WERI-Rb-1 (cell line): ENCODE measurements around the gene METRN.
"Not testable (repeated sequence)": the region's sequence is repeated elsewhere in the genome, so short reads cannot be mapped to it uniquely, and the experiment has no call there.

ENCODE experiments used
- DNase-seq: peaks from one replicate; pipeline ENCODE4 v3.0.0-alpha.2; 2020
- H3K27ac ChIP-seq: fragments of 250-450 bp; sonication (Bioruptor Pico); 2 replicates; pipeline ENCODE4 v1.5.1; 2020; ENCODE audit warnings: mild to moderate bottlenecking, moderate library complexity
- H3K27me3 ChIP-seq: fragments of 250-450 bp; sonication (Bioruptor Pico); 2 replicates; pipeline ENCODE4 v1.5.1; 2021; ENCODE audit warnings: mild to moderate bottlenecking, low read depth, moderate library complexity; ENCODE audit not compliant: insufficient read depth, severe bottlenecking
- H3K36me3 ChIP-seq: fragments of 250-450 bp; sonication (Bioruptor Pico); 2 replicates; pipeline ENCODE4 v1.5.1; 2020; ENCODE audit warnings: mild to moderate bottlenecking, moderate library complexity
- H3K4me3 ChIP-seq: 2 replicates; pipeline ENCODE4 v1.5.1; 2011; ENCODE audit warnings: low read depth, mild to moderate bottlenecking, control low read depth, low read length
- H3K9me3 ChIP-seq: fragments of 250-450 bp; sonication (Bioruptor Pico); 2 replicates; pipeline ENCODE4 v1.5.1; 2021; ENCODE audit warnings: mild to moderate bottlenecking, moderate library complexity; ENCODE audit not compliant: severe bottlenecking
- CTCF ChIP-seq: IDR thresholded peaks from 2 replicates; pipeline ENCODE4 v1.5.1; 2011; ENCODE audit warnings: low read depth, mild to moderate bottlenecking, control low read depth, inconsistent platforms, low read length

The METRN gene

GRCh38 chr16:710500-711075 is 4.3 kb upstream of the METRN start:
- no peak for TF ChIP-seq CTCF
- Histone ChIP-seq H3K4me3 (no peak overlapping the region), H3K9me3 (no peaks in the 10 kb centered on the region), H3K27ac (no peak overlapping the region), H3K27me3 (peaks cover 15% of the 10 kb centered on the region), H3K36me3 (no peaks in the 10 kb centered on the region)
- no peak for DNase-seq

- H3K4me3 ChIP-seq = no peak overlapping the region
- no peaks in the 10 kb centered on the region for H3K9me3 ChIP-seq
- H3K36me3 ChIP-seq = no peaks in the 10 kb centered on the region
- no peak for TF ChIP-seq CTCF
- H3K27me3 ChIP-seq = peaks cover 15% of the 10 kb centered on the region
- DNase-seq = no peak
- no peak overlapping the region for H3K27ac ChIP-seq
Measured at GRCh38 chr16:711084-711483, 3.8 kb upstream of the METRN start.

- Histone ChIP-seq H3K36me3 (no peaks in the 10 kb centered on the region; the same call in 1 of the 2 replicates), H3K4me3 (no peak overlapping the region), H3K27ac (no peak overlapping the region), H3K27me3 (peaks cover 12% of the 10 kb centered on the region), H3K9me3 (no peaks in the 10 kb centered on the region)
- DNase-seq = peak; percentile 83
- TF ChIP-seq CTCF = peak; percentile 96
Measured at GRCh38 chr16:711548-712320, 3.2 kb upstream of the METRN start.

GRCh38 chr16:712740-713250 is 2.1 kb upstream of the METRN start:
- not testable (repeated sequence) for H3K36me3 ChIP-seq
- TF ChIP-seq CTCF = peak; percentile 45
- H3K27me3 ChIP-seq = peaks cover 12% of the 10 kb centered on the region

GRCh38 chr16:714079-714478 is 839 bp upstream of the METRN start:
- DNase-seq = no peak
- no peak for TF ChIP-seq CTCF
- Histone ChIP-seq H3K9me3 (no peaks in the 10 kb centered on the region), H3K4me3 (no peak overlapping the region), H3K27ac (no peak overlapping the region), H3K27me3 (peaks cover 10% of the 10 kb centered on the region), H3K36me3 (no peaks in the 10 kb centered on the region; the same call in 1 of the 2 replicates)

More at GRCh38 chr16:712740-713250, 2.1 kb upstream of the METRN start:
- not testable (repeated sequence) for H3K27ac ChIP-seq, H3K4me3 ChIP-seq, H3K9me3 ChIP-seq
- DNase-seq = peak; percentile 79
